HG03342 (cell line): ENCODE measurements around the gene PLEKHA5.

Experiments
- ATAC-seq: cut with Tn5 transposase; IDR thresholded peaks from one replicate; pipeline ENCODE4 v1.9.1; 2021; ENCODE audit warnings: mild to moderate bottlenecking, moderate library complexity; ENCODE audit not compliant: unreplicated experiment

The PLEKHA5 gene

GRCh38 chr12:19127270-19127669 is 2.3 kb upstream of the PLEKHA5 start:
- no peak for ATAC-seq

- ATAC-seq, result no peak
These were observed 1.0 kb upstream of the PLEKHA5 start for GRCh38 chr12:19128485-19128884.

GRCh38 chr12:19129122-19129485 is 429 bp upstream of the PLEKHA5 start:
- no peak for ATAC-seq

- ATAC-seq, result no peak
These were observed 891 bp downstream of the PLEKHA5 start for GRCh38 chr12:19130224-19131024.

- no peak for ATAC-seq
These were observed 1.5 kb downstream of the PLEKHA5 start for GRCh38 chr12:19131025-19131444.

- ATAC-seq, result no peak
These were observed 9.0 kb downstream of the PLEKHA5 start for GRCh38 chr12:19138551-19138950.

GRCh38 chr12:19138956-19139355 is 9.4 kb downstream of the PLEKHA5 start:
- no peak for ATAC-seq

- ATAC-seq, result no peak
These were observed 10.2 kb downstream of the PLEKHA5 start for GRCh38 chr12:19139615-19140194.

- no peak for ATAC-seq
These were observed 11.1 kb downstream of the PLEKHA5 start for GRCh38 chr12:19140381-19141236.

- ATAC-seq, result no peak
These were observed 13.0 kb downstream of the PLEKHA5 start for GRCh38 chr12:19142499-19142898.

- no peak for ATAC-seq
These were observed 14.8 kb downstream of the PLEKHA5 start for GRCh38 chr12:19144287-19144686.

- ATAC-seq, result no peak
These were observed 15.5 kb downstream of the PLEKHA5 start for GRCh38 chr12:19144985-19145384.

GRCh38 chr12:19148860-19149259 is 19.3 kb downstream of the PLEKHA5 start:
- no peak for ATAC-seq

GRCh38 chr12:19150273-19150900 is 20.9 kb downstream of the PLEKHA5 start:
- no peak for ATAC-seq

GRCh38 chr12:19151298-19151697 is 21.8 kb downstream of the PLEKHA5 start:
- ATAC-seq, result no peak

- ATAC-seq, result no peak
These were observed 23.9 kb downstream of the PLEKHA5 start for GRCh38 chr12:19153396-19153795.

GRCh38 chr12:19154686-19155085 is 25.2 kb downstream of the PLEKHA5 start:
- no peak for ATAC-seq

- ATAC-seq, result no peak
These were observed 26.6 kb downstream of the PLEKHA5 start for GRCh38 chr12:19155981-19156734.

GRCh38 chr12:19158923-19159322 is 29.4 kb downstream of the PLEKHA5 start:
- no peak for ATAC-seq

GRCh38 chr12:19161216-19161615 is 31.7 kb downstream of the PLEKHA5 start:
- no peak for ATAC-seq
